ENCODE data around the gene ERG.

Gene ERG

DNA sequence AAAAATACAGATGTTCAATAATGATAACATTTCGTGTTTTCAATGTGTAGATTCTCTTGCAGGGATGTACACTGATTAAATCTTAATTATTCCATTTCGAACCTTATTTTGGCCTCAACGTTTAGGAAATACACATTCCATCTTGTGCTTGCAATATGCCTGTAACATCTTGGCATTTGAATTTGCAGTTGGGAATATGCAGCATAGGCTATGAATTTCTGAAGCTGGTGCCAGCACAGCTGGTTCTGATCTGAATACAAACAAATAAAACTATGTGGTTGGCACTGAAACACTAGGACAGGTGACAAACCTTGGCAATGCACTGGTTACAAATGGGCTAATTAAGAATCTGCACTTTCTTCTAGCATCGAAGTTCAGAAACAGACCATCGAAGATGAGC, 108.4 kb downstream of the ERG start:
- no peak for DNase-seq (ENCODE audit: low read depth in 2 of 2)

DNA sequence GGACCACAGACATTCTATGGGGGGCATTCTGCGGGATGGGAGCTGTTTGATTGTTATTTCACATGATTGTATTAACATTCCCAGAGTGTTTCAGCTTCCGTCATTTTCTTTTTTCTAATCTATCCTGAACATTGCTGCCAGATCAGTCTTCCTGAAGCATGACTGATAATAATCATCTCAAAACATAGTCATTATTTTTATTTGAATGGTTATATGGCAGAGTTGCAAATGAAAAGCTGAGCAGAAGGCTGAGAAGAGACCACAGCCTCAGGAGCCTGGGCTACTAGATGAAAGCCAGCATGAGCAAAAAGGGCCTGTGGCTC, 109.0 kb downstream of the ERG start:
- DNase-seq (ENCODE audit: low read depth in 2 of 2): no peak

DNA sequence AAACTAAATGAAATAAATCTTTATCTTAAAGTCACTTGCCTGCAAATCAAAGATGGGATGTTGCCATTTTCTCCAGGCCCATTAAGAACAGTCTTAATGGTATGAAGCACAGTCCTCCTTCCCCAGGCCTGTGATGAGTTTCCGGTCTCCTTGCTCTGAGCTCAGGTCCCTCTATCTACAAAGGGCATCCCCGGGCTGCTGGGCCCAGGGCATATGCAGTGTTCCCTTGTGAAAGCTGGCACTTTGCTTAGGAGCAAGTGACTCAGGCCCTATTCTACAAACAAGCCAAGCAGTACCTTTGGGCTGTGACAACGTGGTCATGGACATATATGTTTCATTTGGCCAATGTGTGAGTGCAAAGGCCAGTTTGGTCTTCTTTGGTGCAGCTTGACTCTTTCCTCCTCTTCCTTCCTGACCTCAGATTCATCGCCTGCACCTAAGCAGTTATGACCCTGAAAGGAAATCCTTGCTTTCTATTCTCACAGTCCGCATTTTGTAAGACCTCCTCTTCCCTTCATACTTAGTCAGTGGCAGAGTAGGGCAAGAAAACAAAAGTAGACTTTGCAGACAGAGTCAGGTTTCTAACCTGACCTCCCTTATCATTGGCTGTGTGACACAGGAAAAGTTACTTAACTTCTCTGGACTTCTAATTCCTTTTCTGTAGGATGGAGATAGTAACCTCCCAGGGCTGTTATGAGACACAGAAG, 109.5 kb downstream of the ERG start:
- DNase-seq (ENCODE audit: low read depth in 2 of 2): no peak

GRCh38 chr21:38388203-38388602, 110.1 kb downstream of the ERG start:
- no peak for DNase-seq (ENCODE audit: low read depth in 2 of 2)

DNA sequence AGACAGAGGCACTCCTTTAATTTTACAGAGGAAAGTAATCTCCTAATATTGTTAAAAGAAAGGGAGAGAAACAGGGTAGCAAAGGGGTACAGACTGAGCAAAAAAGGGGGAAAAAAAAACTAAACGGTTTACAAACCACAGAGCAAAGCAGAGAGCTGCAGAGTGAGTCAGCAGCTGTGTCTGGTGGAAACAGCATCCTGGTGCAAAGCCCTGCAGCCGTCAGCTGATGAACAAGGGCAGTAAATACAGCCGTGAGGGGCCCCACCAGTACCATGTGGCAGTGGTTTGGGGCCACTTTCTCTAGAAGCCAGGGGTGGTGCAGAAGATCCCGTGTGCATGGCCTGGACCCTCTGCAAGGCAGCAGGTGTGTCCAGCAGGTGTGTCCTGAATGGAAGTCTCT, 111.3 kb downstream of the ERG start:
- no peak for DNase-seq (ENCODE audit: low read depth in 2 of 2)

DNA sequence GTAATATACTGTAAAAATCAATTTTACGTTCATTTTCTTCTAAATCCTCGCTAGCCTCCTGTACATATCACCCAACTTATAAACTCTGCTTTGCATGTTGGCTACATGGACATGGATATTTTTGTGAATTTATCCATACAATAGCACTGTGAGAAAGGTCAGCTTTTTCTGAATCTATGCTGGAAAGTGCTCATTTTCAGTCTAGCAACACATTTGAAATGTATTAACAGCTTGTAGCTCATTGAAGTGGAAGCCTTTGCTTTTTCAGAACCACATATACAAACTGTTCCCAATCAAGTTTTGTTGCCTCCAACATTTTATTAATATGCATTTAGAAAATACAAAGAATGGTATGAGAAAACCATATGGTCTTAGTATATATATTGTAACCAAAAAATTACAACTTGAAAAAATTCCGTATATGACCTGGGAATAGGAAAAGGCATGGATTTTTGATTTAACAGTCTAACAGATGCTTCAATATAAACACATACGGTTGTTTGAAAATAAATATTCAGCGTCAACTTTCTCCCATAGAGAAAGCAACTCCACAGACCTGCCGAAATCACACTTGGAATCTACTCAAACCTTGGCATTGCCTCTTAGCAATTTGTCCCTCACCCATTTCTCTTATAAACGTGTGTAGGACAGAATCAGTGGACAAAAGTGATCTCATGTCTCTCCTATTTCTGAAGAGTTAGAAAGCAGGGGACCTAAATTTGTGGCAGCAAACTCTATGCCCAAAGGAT, 112.7 kb downstream of the ERG start:
- no peak for DNase-seq (ENCODE audit: low read depth in 2 of 2)

DNA sequence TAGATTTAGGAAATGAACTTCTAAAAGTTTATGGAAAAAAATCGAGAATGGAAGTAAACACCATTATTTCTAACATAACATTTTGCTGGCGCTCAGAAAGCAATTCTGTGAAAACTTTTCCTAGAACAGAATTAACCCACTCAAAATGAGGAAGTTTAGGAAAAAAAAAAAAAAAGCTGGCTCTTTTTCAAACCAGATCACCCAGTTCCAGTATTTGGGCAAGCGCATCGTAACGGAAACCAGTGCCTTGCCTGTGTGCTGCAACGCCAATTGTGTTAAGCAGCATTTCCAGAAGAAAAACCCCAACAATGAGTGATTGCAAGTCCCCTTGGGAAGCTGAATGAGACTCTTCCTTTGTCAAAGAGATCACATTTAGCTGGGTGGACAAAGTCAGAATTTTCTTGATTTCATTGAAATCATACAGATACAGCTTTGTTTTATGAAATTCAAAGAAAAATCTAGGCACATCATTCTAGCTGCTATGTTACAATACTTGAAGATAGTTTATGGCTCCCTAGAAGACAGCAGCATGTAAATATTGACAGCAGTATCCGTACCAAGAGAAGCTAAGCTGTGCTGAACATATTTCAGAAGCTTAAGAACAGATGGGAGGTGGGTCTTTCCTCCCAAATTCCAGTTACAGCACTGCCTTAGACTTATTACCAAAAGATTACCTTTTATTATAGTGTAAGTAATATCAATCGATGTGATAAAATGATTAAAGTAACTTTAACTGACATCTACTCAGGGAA, 113.4 kb downstream of the ERG start:
- no peak for DNase-seq (ENCODE audit: low read depth in 2 of 2)

DNA sequence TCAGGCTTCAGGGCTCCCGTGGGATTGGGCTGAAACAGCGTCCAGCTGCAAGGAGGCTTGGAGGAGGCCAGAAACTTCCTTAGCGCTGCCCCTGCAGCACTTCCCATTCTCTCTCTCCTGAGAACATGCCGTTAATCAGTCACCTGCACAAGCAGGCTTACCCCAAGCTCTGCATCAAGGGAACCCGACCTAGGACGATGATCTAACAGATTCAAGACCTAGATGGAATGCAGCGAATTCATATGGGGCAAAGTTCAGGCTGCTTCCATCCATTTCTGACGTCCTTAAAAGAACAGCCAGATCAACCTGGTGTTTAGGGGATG, 114.1 kb downstream of the ERG start:
- DNase-seq (ENCODE audit: low read depth in 2 of 2): no peak

DNA sequence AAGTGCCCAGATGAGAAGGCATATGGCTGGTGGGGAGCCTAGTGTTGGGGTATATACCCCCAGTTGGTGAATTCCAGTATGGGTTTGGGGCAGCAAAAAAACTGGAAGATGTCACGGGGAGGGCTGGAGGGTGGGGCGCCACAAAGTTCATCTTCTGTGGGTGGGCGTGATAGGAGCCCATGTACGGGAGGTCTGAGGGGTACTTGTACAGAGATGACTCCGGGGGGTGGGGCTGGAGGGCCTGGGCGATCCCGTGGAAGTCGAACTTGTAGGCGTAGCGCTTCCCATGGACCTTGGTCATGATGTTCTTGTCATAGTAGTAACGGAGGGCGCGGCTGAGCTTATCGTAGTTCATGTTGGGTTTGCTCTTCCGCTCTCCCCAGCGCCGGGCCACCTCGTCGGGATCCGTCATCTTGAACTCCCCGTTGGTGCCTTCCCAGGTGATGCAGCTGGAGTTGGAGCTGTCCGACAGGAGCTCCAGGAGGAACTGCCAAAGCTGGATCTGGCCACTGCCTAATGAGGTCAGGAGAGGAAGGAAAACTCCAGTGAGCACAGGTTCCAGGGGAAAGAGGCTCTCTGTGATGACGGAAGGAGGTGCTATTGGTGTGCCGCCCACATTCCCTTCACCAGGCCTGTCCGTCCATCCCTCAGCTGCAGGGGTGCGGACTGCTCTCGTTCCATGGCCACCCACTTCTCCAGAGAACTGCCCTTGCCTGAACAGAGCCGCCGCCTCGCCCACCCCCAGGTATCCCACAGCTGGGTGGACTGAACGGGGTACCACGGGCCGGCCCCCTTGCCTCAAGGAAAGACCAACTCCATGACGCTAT, 114.7 kb downstream of the ERG start:
- DNase-seq (ENCODE audit: low read depth in 2 of 2): no peak

DNA sequence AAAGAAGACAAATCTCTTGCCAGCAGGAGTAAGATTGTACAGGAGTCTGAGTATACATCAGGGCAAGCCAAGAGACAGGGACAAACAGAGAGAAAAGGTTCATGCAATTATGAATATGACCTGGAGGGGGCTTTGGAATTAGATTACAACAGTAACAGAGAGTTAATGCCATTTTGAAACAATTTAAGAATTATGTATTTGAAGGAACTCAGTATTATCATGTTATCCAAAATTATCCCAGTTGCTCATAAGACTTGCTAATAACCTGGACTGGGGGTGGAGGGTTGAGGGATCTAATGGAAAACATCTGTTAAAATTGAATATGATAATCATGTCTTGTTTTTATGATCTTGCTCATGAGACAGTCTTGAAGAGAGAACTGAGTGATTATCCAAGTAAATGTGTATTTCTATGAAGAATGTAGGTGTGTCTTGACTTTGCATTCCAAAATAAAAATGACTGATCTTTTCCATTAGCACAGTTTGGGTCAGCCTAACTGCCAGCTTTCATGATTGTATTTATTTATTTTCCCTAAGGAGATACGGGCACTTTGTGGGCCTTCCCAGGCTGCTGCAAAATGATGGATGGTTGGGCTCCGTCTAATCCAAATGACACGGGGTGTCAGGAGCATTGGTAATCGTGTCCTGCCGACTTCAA, 117.7 kb downstream of the ERG start:
- DNase-seq (ENCODE audit: low read depth in 2 of 2): no peak

- no peak for DNase-seq (ENCODE audit: low read depth in 2 of 2)
Observed at GRCh38 chr21:38379147-38379546, 119.1 kb downstream of the ERG start.

GRCh38 chr21:38377165-38378088, 120.8 kb downstream of the ERG start:
- no peak for DNase-seq (ENCODE audit: low read depth in 2 of 2)

- DNase-seq (ENCODE audit: low read depth in 2 of 2): no peak
Observed at GRCh38 chr21:38376693-38377092, 121.6 kb downstream of the ERG start.

GRCh38 chr21:38376235-38376634, 122.0 kb downstream of the ERG start:
- DNase-seq (ENCODE audit: low read depth in 2 of 2): no peak

GRCh38 chr21:38367646-38368045, 130.6 kb downstream of the ERG start:
- DNase-seq (ENCODE audit: low read depth in 2 of 2): no peak

- DNase-seq (ENCODE audit: low read depth in 2 of 2): no peak
Observed at GRCh38 chr21:38365521-38365920, 132.8 kb downstream of the ERG start.

DNA sequence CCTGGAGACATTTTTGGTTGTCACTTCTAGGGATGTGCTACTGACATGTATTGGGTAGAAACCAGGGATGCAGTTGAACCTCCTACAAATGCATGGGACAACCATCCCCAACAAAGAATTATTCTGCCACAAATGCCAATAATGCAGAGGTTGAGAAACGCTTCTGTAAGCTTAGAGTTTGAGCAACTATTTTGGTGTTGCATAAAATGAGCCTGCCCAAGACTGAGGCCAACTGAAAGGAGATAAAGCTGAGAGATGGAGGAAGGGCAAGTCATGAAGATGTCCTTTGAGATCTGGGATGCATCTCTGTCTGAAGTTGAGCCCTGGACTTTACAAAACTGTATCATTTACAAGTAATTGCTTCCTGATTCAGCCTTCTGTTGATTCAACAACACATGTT, 134.6 kb downstream of the ERG start:
- no peak for DNase-seq (ENCODE audit: low read depth in 2 of 2)

DNA sequence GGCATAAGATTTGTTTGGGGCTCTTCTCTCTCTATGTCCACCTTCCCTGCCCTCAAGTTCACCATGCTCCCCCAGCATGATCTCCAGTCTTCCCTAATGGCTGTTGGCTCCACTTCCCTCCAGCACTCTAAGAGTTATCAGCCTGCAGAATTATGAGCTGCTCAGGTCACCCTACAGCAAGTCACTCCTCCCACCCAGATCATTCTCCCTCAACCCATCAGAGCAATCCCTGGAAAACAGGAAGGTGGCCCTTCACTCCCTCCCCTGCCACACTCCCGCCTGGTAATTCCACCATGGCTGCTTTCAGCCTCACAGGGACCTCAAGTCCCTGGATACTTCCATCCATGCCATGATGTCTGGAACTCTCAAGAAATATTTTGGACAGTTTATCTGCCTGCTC, 137.0 kb downstream of the ERG start:
- no peak for DNase-seq (ENCODE audit: low read depth in 2 of 2)

DNA sequence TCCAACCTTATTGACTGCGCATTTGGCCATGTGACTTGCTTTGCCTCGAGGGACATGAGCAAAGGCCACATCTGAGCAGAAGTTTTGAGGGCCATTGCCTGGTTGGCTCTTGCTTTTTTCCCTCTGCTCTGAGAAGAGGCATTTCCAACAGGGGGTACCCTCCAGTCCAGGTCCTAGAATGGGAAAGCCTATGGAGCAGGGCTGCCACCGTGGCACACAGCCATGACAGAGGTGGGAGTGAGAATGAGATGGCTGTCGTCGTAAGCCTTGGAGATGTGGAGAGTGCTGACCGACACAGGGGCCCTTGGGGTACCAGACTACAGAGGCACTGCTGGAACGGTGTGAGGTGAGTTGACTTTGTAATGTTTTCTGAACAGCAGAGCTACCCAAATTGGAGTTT, 138.4 kb downstream of the ERG start:
- DNase-seq (ENCODE audit: low read depth in 2 of 2): no peak

- no peak for DNase-seq (ENCODE audit: low read depth in 2 of 2)
Observed at GRCh38 chr21:38359090-38359489, 139.2 kb downstream of the ERG start.

- DNase-seq (ENCODE audit: low read depth in 2 of 2): no peak
Observed at GRCh38 chr21:38358666-38359065, 139.6 kb downstream of the ERG start.

All from stimulated activated CD4-positive, alpha-beta T cell treated with anti-CD3 and anti-CD28 coated beads, Interleukin-4, amount 100 ng/mL, for 48 hours (primary cell).